H1 (cell line): ENCODE measurements around the gene ITPKB. TPM values are rescaled to one million over a fixed set of nuclear protein-coding genes. Genes with fewer than 3 reads are reported as not detected.
A peak's percentile ranks its signal among the peaks of the same experiment; 100 is the strongest.

Experiments
- CTCF ChIA-PET: fragments of 300-600 bp; sonication (Branson Sonifier 250); formaldehyde crosslinking; loops from one replicate; lab custom pipeline; 2021; ENCODE audit not compliant: partially characterized antibody; lab: Charles Lee
- POLR2A ChIA-PET: fragments of 300-600 bp; sonication (Branson Sonifier 250); formaldehyde crosslinking; loops from one replicate; lab custom pipeline; 2021; ENCODE audit warnings: inconsistent platforms; ENCODE audit not compliant: partially characterized antibody; lab: Charles Lee
- DNase-seq, 2 experiments: peaks; one replicate each; pipeline versions ENCODE4 v3.0.0 to v3.0.0-alpha.2; 2010 to 2022; ENCODE audit warnings: low spot score in 2 of 2, low read depth in 1 of 2, mixed read lengths in 1 of 2
- FAIRE-seq: peaks from 2 replicates; lab custom pipeline; 2011; peaks lifted over from hg19 to GRCh38; lab: Jason Lieb, UNC
- H2AFZ ChIP-seq: 2 replicates; pipeline ENCODE4 v1.8.1; 2012; ENCODE audit warnings: low read length, inconsistent platforms
- H2AK5ac ChIP-seq: 2 replicates; pipeline ENCODE4 v1.6.1; 2013; ENCODE audit warnings: low read depth, low read length
- H2BK120ac ChIP-seq: replicated peaks from 2 replicates; pipeline ENCODE3; 2013; ENCODE audit warnings: low read depth, low read length, inconsistent platforms
- H2BK12ac ChIP-seq: 2 replicates; pipeline ENCODE4 v1.6.1; 2013; ENCODE audit warnings: low read depth, low read length
- H2BK15ac ChIP-seq: 2 replicates; pipeline ENCODE4 v1.6.1; 2013; ENCODE audit warnings: low read length
- H2BK20ac ChIP-seq: 2 replicates; pipeline ENCODE4 v1.6.1; 2013; ENCODE audit warnings: low read length
- H2BK5ac ChIP-seq: 2 replicates; pipeline ENCODE4 v1.6.1; 2013; ENCODE audit warnings: low read depth, low read length
- H3K14ac ChIP-seq: 2 replicates; pipeline ENCODE4 v1.6.1; 2013; ENCODE audit warnings: inconsistent platforms; ENCODE audit not compliant: insufficient read length
- H3K18ac ChIP-seq: 2 replicates; pipeline ENCODE4 v1.6.1; 2013; ENCODE audit warnings: low read length; ENCODE audit errors: extremely low read depth
- H3K23ac ChIP-seq: 2 replicates; pipeline ENCODE4 v1.6.1; 2013; ENCODE audit warnings: inconsistent platforms; ENCODE audit not compliant: insufficient read length
- H3K23me2 ChIP-seq: 2 replicates; pipeline ENCODE4 v1.6.1; 2013; ENCODE audit warnings: low read depth, low read length
- H3K27ac ChIP-seq: 2 replicates; pipeline ENCODE4 v1.6.1; 2011; ENCODE audit warnings: low read depth, low read length, inconsistent platforms
- H3K27me3 ChIP-seq, 4 experiments: replicated peaks in 1 of 4; 1 replicate in 1 of 4; 2 replicates in 3 of 4; pipeline versions ENCODE4 v1.6.1 to v1.8.1; 2011 to 2013; ENCODE audit warnings: low read length in 3 of 4, mild to moderate bottlenecking in 3 of 4, inconsistent platforms in 2 of 4, mixed read lengths in 2 of 4, moderate library complexity in 1 of 4; ENCODE audit not compliant: control insufficient read depth in 3 of 4, insufficient read depth in 3 of 4; ENCODE audit errors: extremely low read depth in 1 of 4
- H3K36me3 ChIP-seq, 4 experiments: 2 replicates each; pipeline versions ENCODE4 v1.6.1 to v1.8.1; 2011 to 2013; ENCODE audit warnings: mild to moderate bottlenecking in 4 of 4, low read length in 3 of 4, moderate library complexity in 2 of 4, control low read depth in 1 of 4, inconsistent platforms in 1 of 4; ENCODE audit not compliant: insufficient read depth in 4 of 4, control insufficient read depth in 2 of 4
- H3K4ac ChIP-seq: replicated peaks from 2 replicates; pipeline ENCODE3; 2013; ENCODE audit warnings: low read length, low read depth, mixed read lengths, inconsistent platforms; ENCODE audit not compliant: insufficient read length
- H3K4me1 ChIP-seq, 4 experiments: replicated peaks in 1 of 4; 1 replicate in 1 of 4; 2 replicates in 3 of 4; pipeline versions ENCODE4 v1.6.1 to v1.8.1; 2011 to 2013; ENCODE audit warnings: low read length in 3 of 4, inconsistent platforms in 2 of 4, mixed read lengths in 1 of 4; ENCODE audit not compliant: insufficient read depth in 4 of 4, control insufficient read depth in 3 of 4
- H3K4me2 ChIP-seq, 2 experiments: 2 replicates each; pipeline versions ENCODE4 v1.6.1 to v1.8.1; 2011 to 2013; ENCODE audit warnings: low read depth in 2 of 2, low read length in 2 of 2, control low read depth in 1 of 2, inconsistent platforms in 1 of 2, mild to moderate bottlenecking in 1 of 2; ENCODE audit not compliant: insufficient read depth in 1 of 2
- H3K4me3 ChIP-seq, 4 experiments: fragments of 200-600, 300-600 bp in 1 of 4; sonication (generic), shearing (Covaris generic), sonication (Bioruptor Twin) in 1 of 4; 2 replicates each; pipeline versions ENCODE4 v1.5.1 to v1.8.1; 2011 to 2016; ENCODE audit warnings: low read length in 4 of 4, low read depth in 3 of 4, control low read depth in 2 of 4, inconsistent platforms in 2 of 4, mild to moderate bottlenecking in 2 of 4, mixed read lengths in 1 of 4, moderate library complexity in 1 of 4; ENCODE audit not compliant: insufficient read depth in 2 of 4; ENCODE audit errors: extremely low read depth in 1 of 4
- H3K56ac ChIP-seq: replicated peaks from 2 replicates; pipeline ENCODE3; 2013; ENCODE audit warnings: low read depth, mild to moderate bottlenecking, mixed read lengths, low read length, inconsistent platforms; ENCODE audit not compliant: insufficient read length
- H3K79me1 ChIP-seq: 2 replicates; pipeline ENCODE4 v1.6.1; 2013; ENCODE audit warnings: low read depth, low read length, control low read depth
- H3K79me2 ChIP-seq, 2 experiments: 2 replicates each; pipeline versions ENCODE4 v1.6.1 to v1.8.1; 2012 to 2013; ENCODE audit warnings: low read length in 2 of 2, mild to moderate bottlenecking in 2 of 2, inconsistent platforms in 1 of 2; ENCODE audit not compliant: insufficient read depth in 2 of 2, control insufficient read depth in 1 of 2
- H3K9ac ChIP-seq, 4 experiments: replicated peaks in 1 of 4; 1 replicate in 1 of 4; 2 replicates in 3 of 4; pipeline versions ENCODE4 v1.6.1 to v1.8.1; 2011 to 2013; ENCODE audit warnings: low read depth in 3 of 4, low read length in 3 of 4, control low read depth in 2 of 4, mild to moderate bottlenecking in 2 of 4, moderate library complexity in 2 of 4, inconsistent platforms in 1 of 4; ENCODE audit errors: extremely low read depth in 1 of 4
- H3K9me3 ChIP-seq, 2 experiments: 2 replicates each; pipeline versions ENCODE4 v1.6.1 to v1.8.1; 2012 to 2013; ENCODE audit warnings: mild to moderate bottlenecking in 2 of 2, moderate library complexity in 2 of 2, control low read depth in 1 of 2, inconsistent platforms in 1 of 2, low read depth in 1 of 2, low read length in 1 of 2, mixed read lengths in 1 of 2; ENCODE audit not compliant: insufficient read depth in 2 of 2
- H4K20me1 ChIP-seq, 2 experiments: replicated peaks in 1 of 2; 2 replicates each; pipeline versions ENCODE3 to v1.8.1; 2011 to 2013; ENCODE audit warnings: inconsistent platforms in 2 of 2, low read length in 2 of 2, mild to moderate bottlenecking in 1 of 2; ENCODE audit not compliant: insufficient read depth in 2 of 2, control insufficient read depth in 1 of 2
- H4K5ac ChIP-seq: 2 replicates; pipeline ENCODE4 v1.6.1; 2013; ENCODE audit warnings: low read length, low read depth, mixed read lengths, inconsistent platforms; ENCODE audit not compliant: insufficient read length
- H4K8ac ChIP-seq: 2 replicates; pipeline ENCODE4 v1.8.0; 2013; ENCODE audit warnings: mild to moderate bottlenecking, moderate library complexity, low read length, inconsistent platforms; ENCODE audit not compliant: insufficient read depth; ENCODE audit errors: extremely low read depth
- H4K91ac ChIP-seq: replicated peaks from 2 replicates; pipeline ENCODE3; 2013; ENCODE audit warnings: low read length, mixed read lengths, inconsistent platforms; ENCODE audit not compliant: insufficient read length
- CEBPB ChIP-seq: IDR thresholded peaks from 2 replicates; pipeline ENCODE4 v1.6.1; 2012; ENCODE audit warnings: low read depth, low read length
- GABPA ChIP-seq: IDR thresholded peaks from 2 replicates; pipeline ENCODE4 v1.6.1; 2011; ENCODE audit warnings: mild to moderate bottlenecking, low read length, moderate library complexity, borderline replicate concordance; ENCODE audit not compliant: insufficient read depth
- KDM1A ChIP-seq: fragments of 200-600, 300-600 bp; sonication (generic); IDR thresholded peaks from 2 replicates; pipeline ENCODE4 v1.7.1; 2016; ENCODE audit warnings: mild to moderate bottlenecking, low read length, borderline replicate concordance
- KDM4A ChIP-seq: IDR thresholded peaks from one replicate; pipeline ENCODE4 v1.7.1; 2012; ENCODE audit warnings: low read depth, mild to moderate bottlenecking, moderate library complexity, low read length, inconsistent platforms; ENCODE audit not compliant: severe bottlenecking
- KDM5A ChIP-seq: fragments of 200-600 bp; IDR thresholded peaks from 2 replicates; pipeline ENCODE4 v1.7.1; 2012; ENCODE audit warnings: mild to moderate bottlenecking, low read length, inconsistent platforms, mixed read lengths
- MAFK ChIP-seq: IDR thresholded peaks from 2 replicates; pipeline ENCODE4 v1.6.1; 2012; ENCODE audit warnings: low read depth, mild to moderate bottlenecking, improper control_type of control experiment, low read length
- NANOG ChIP-seq: IDR thresholded peaks from 2 replicates; pipeline ENCODE4 v1.6.1; 2011; ENCODE audit warnings: low read length, low read depth, mild to moderate bottlenecking, inconsistent platforms; ENCODE audit not compliant: insufficient read depth, poor library complexity, severe bottlenecking
- NRF1 ChIP-seq: IDR thresholded peaks from 2 replicates; pipeline ENCODE4 v1.6.1; 2011; ENCODE audit warnings: mild to moderate bottlenecking, low read depth, low read length, improper control_type of control experiment
- RAD21 ChIP-seq, 2 experiments: IDR thresholded peaks in 1 of 2; conservative IDR thresholded peaks in 1 of 2; 2 replicates each; pipeline ENCODE4 v1.6.1; 2011; ENCODE audit warnings: low read depth in 2 of 2, low read length in 2 of 2, improper control_type of control experiment in 1 of 2, inconsistent platforms in 1 of 2, mild to moderate bottlenecking in 1 of 2, moderate library complexity in 1 of 2
- RXRA ChIP-seq: IDR thresholded peaks from 2 replicates; pipeline ENCODE4 v1.6.1; 2011; ENCODE audit warnings: low read depth, mild to moderate bottlenecking, low read length, moderate library complexity; ENCODE audit not compliant: insufficient read depth
- SP1 ChIP-seq: IDR thresholded peaks from 2 replicates; pipeline ENCODE4 v1.6.1; 2011; ENCODE audit warnings: low read depth, low read length
- TAF1 ChIP-seq: IDR thresholded peaks from 2 replicates; pipeline ENCODE4 v1.6.1; 2011; ENCODE audit warnings: mild to moderate bottlenecking, low read depth, low read length
- TBP ChIP-seq: IDR thresholded peaks from 2 replicates; pipeline ENCODE4 v1.6.1; 2011; ENCODE audit warnings: low read depth, low read length, improper control_type of control experiment
- ZNF274 ChIP-seq: IDR thresholded peaks from 2 replicates; pipeline ENCODE4 v1.7.0; 2012; ENCODE audit warnings: low read length, borderline replicate concordance; ENCODE audit errors: extremely low read depth
- whole genome bisulfite sequencing, 2 experiments: shearing (Covaris generic) in 1 of 2; methylation state at CpG; one replicate each; pipeline versions ENCODE4 v1.1.6 to v1.1.7; 2013 to 2015; ENCODE audit warnings: low lambda C conversion rate in 2 of 2, mixed read lengths in 2 of 2, inconsistent platforms in 1 of 2, low coverage in 1 of 2, missing lambda C conversion rate in 1 of 2; ENCODE audit not compliant: insufficient replicate concordance in 2 of 2, insufficient coverage in 1 of 2, insufficient read length in 1 of 2; ENCODE audit errors: extremely low coverage in 1 of 2, missing lambda C conversion rate in 1 of 2; 5-methylcytosine and 5-hydroxymethylcytosine counted together
- polyA plus RNA-seq, 7 experiments: library from polyadenylated mRNA; depleted of rRNA in 3 of 7; stranded (reverse) in 5 of 7; unstranded in 2 of 7; fragments of >200 nt in 5 of 7; fragments of 200-250 nt in 2 of 7; gene quantifications; 1 replicate in 5 of 7; 2 replicates in 1 of 7; 4 replicates in 1 of 7; pipeline versions ENCODE4 v1.2.1 to v1.2.3, GENCODE V29; 2011 to 2013; ENCODE audit warnings: missing spikeins in 2 of 7, mixed read lengths in 2 of 7
- total RNA-seq: library from RNA; stranded (reverse); fragmentation: NEBNext Ultra II Directional; extraction: Animal tissue kit (Norgen Biotek cat#: 25700); gene quantifications from 2 replicates; pipeline ENCODE4 v1.2.1, GENCODE V29; 2021

The ITPKB gene
- total and polyA plus RNA-seq, 2 of the 8 experiments (the other 6 are each of a cell fraction or from before 2014, with no cell fraction given): 1.7 to 4.8 TPM

GRCh38 chr1:226764533-226764932 lies 25.5 kb upstream of the ITPKB start:
- no peaks in the 10 kb centered on the region for H3K27me3 ChIP-seq
- H2BK20ac ChIP-seq: peak overlapping the region; percentile 98; the same call in 1 of the 2 replicates
- no peaks in the 10 kb centered on the region for H4K20me1 ChIP-seq
- peak overlapping the region in 1 of 2 experiments; percentile 23; a peak in 1 of 4 replicates for H3K4me2 ChIP-seq
- no peak overlapping the region for H3K27ac ChIP-seq
- H3K4me1 ChIP-seq: peaks cover 2 to 13% (median 6%) of the 10 kb centered on the region in 4 experiments; a peak in 6 of 7 replicates
- no peaks in the 10 kb centered on the region for H3K79me2 ChIP-seq
- H3K79me1 ChIP-seq: no peaks in the 10 kb centered on the region
- peak overlapping the region; percentile 50 for H2BK120ac ChIP-seq
- no peaks in the 10 kb centered on the region for H3K9me3 ChIP-seq
- H2BK5ac ChIP-seq: peak overlapping the region; percentile 71; the same call in 1 of the 2 replicates
- no peak overlapping the region for H3K56ac ChIP-seq
- no peak overlapping the region for H3K9ac ChIP-seq
- POLR2A ChIA-PET: no interaction called here
- no peak overlapping the region for H4K8ac ChIP-seq
- FAIRE-seq: no peak
- H2AK5ac ChIP-seq: 0 out of 2 replicates have a peak overlapping the region, but pooled peaks have one; percentile 84
- H4K5ac ChIP-seq: no peak overlapping the region
- no peak overlapping the region for H2BK15ac ChIP-seq
- H3K23ac ChIP-seq: no peak overlapping the region
- H3K23me2 ChIP-seq: no peaks in the 10 kb centered on the region
- H2AFZ ChIP-seq: 0 out of 2 replicates have a peak overlapping the region, but pooled peaks have one; percentile 35
- peak overlapping the region; percentile 36 for H3K4ac ChIP-seq
- TF ChIP-seq KDM4A (no peak), ZNF274 (no peak), RXRA (no peak), CEBPB (no peak), KDM5A (no peak), KDM1A (no peak), SP1 (no peak), TAF1 (no peak), TBP (no peak), MAFK (no peak), GABPA (no peak), NANOG (no peak), NRF1 (no peak), RAD21 (IDR thresholded peaks at IDR 0.05 in 1 of 2, conservative IDR thresholded peaks at IDR 0.05 in 1 of 2; ENCODE audit: low read depth in 2 of 2, low read length in 2 of 2) (no peak)
- CTCF ChIA-PET: interaction anchor here (0.8 kb wide), 1 partner anchor 11 kb away, joined by 3 read pairs; no protein-coding TSS in a partner anchor
- H3K36me3 ChIP-seq: no peaks in the 10 kb centered on the region
- no peak overlapping the region for H3K4me3 ChIP-seq
- no peak for DNase-seq
- H3K18ac ChIP-seq: no peak overlapping the region
- H3K14ac ChIP-seq: no peak overlapping the region
- WGBS, 2 experiments: 90% methylated on average over 2 of the region's 2 CpGs; no CpG with 5 or more reads in 1 of the 2 experiments
- H2BK12ac ChIP-seq: peak overlapping the region; percentile 87; the same call in 1 of the 2 replicates
- H4K91ac ChIP-seq: peak overlapping the region; percentile 79
